Gastrocnemius medialis (tissue), 4 donors: ENCODE data around the gene ARHGAP32.

Experiments
- POLR2A ChIP-seq, 2 donors: fragments of 450-650 bp; IDR thresholded peaks; one replicate each; pipeline ENCODE4 v1.6.1; 2017; ENCODE audit warnings: antibody characterized with exemption in 2 of 2, mild to moderate bottlenecking in 2 of 2, moderate library complexity in 2 of 2
- TF ChIP-seq, protein P1 (sequence below), 5 experiments: fragments of 450-650 bp in 3 of 5; fragments of 200-600 bp in 2 of 5; sonication (generic) in 2 of 5; IDR thresholded peaks in 4 of 5; conservative IDR thresholded peaks in 1 of 5; 1 replicate in 4 of 5; 2 replicates in 1 of 5; pipeline ENCODE4 v1.5.1; 2016 to 2019; ENCODE audit warnings: antibody characterized with exemption in 5 of 5, mild to moderate bottlenecking in 3 of 5, moderate library complexity in 3 of 5

DNA sequence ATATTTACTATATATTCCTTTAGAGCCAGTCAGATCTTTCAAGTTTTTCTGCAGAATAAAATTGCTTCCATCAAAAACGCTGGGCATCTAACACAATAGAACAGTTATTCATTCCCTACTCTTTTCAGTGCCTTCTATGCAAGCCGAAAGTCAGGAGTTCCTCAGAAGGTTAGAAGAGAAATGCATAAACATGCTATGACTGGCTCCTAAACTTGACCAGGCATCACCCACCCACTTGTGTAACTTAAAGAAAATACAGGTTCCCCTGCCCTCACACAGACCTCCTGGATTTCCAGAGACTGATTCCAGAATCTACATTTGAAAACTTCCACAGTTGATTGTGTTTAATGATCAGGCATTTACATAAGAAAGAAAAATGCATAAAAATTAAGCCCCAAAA lies 19.3 kb upstream of the ARHGAP32 start:
- TF ChIP-seq, protein P1, sequence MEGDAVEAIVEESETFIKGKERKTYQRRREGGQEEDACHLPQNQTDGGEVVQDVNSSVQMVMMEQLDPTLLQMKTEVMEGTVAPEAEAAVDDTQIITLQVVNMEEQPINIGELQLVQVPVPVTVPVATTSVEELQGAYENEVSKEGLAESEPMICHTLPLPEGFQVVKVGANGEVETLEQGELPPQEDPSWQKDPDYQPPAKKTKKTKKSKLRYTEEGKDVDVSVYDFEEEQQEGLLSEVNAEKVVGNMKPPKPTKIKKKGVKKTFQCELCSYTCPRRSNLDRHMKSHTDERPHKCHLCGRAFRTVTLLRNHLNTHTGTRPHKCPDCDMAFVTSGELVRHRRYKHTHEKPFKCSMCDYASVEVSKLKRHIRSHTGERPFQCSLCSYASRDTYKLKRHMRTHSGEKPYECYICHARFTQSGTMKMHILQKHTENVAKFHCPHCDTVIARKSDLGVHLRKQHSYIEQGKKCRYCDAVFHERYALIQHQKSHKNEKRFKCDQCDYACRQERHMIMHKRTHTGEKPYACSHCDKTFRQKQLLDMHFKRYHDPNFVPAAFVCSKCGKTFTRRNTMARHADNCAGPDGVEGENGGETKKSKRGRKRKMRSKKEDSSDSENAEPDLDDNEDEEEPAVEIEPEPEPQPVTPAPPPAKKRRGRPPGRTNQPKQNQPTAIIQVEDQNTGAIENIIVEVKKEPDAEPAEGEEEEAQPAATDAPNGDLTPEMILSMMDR (IDR thresholded peaks at IDR 0.05 in 4 of 5, conservative IDR thresholded peaks at IDR 0.05 in 1 of 5): no peak
- no peak for TF ChIP-seq POLR2A (IDR thresholded peaks at IDR 0.05)
